ENCODE measurements around the gene FN3K. TPM values are rescaled to one million over a fixed set of nuclear protein-coding genes. Genes with fewer than 3 reads are reported as not detected.

FN3K gene
- total and polyA plus RNA-seq, 2 of the 13 experiments (the other 11 are each of a cell fraction or from before 2014, with no cell fraction given) = 3.5 to 12.2 TPM

- TF ChIP-seq ZNF280D (CRISPR knock-in tag; IDR thresholded peaks at IDR 0.05) (0 out of 2 replicates have a peak, but pooled peaks have one; percentile 30), UBTF (CRISPR knock-in tag; IDR thresholded peaks at IDR 0.05) (peak; percentile 56; the same call in 1 of the 2 replicates), FOXA1 (IDR thresholded peaks at IDR 0.05) (no peak), FOXA1 (CRISPR knock-in tag; IDR thresholded peaks at IDR 0.05) (no peak), MED8 (CRISPR knock-in tag; IDR thresholded peaks at IDR 0.05; ENCODE audit: insufficient replicate concordance) (no peak), BORCS8-MEF2B (CRISPR knock-in tag; IDR thresholded peaks at IDR 0.05) (peak; percentile 73; the same call in 1 of the 2 replicates), YY1 (IDR thresholded peaks at IDR 0.05; ENCODE audit: insufficient read depth, insufficient replicate concordance, low read depth, low read length) (peak; percentile 55), ZNF317 (CRISPR knock-in tag; IDR thresholded peaks at IDR 0.05) (0 out of 2 replicates have a peak, but pooled peaks have one; percentile 35), MXI1 (IDR thresholded peaks at IDR 0.05; ENCODE audit: borderline replicate concordance, low read depth, low read length) (peak; percentile 44; the same call in 1 of the 3 replicates), ZNF383 (CRISPR knock-in tag; IDR thresholded peaks at IDR 0.05; ENCODE audit: borderline replicate concordance) (no peak), ZNF263 (CRISPR knock-in tag; IDR thresholded peaks at IDR 0.05) (0 out of 2 replicates have a peak, but pooled peaks have one; percentile 13), ATRX (CRISPR knock-in tag; IDR thresholded peaks at IDR 0.05; ENCODE audit: borderline replicate concordance) (no peak), MAZ (IDR thresholded peaks at IDR 0.05; ENCODE audit: borderline replicate concordance, low read depth, low read length) (no peak), MAZ (CRISPR knock-in tag; IDR thresholded peaks at IDR 0.05; ENCODE audit: low read depth) (0 out of 2 replicates have a peak, but pooled peaks have one; percentile 53), ZBTB14 (CRISPR knock-in tag; IDR thresholded peaks at IDR 0.05) (0 out of 2 replicates have a peak, but pooled peaks have one; percentile 40), TP53 (CRISPR knock-in tag; conservative IDR thresholded peaks at IDR 0.05) (no peak), ZNF33A (CRISPR knock-in tag; IDR thresholded peaks at IDR 0.05; ENCODE audit: borderline replicate concordance) (no peak), SAP130 (CRISPR knock-in tag; IDR thresholded peaks at IDR 0.05; ENCODE audit: low read depth) (peak; percentile 24; the same call in 1 of the 2 replicates), MEIS2 (CRISPR knock-in tag; IDR thresholded peaks at IDR 0.05) (peak; percentile 24; the same call in 1 of the 2 replicates), ZFP41 (CRISPR knock-in tag; IDR thresholded peaks at IDR 0.05; ENCODE audit: borderline replicate concordance) (no peak), HNF4G (IDR thresholded peaks at IDR 0.05; ENCODE audit: borderline replicate concordance, low read depth, low read length) (no peak), HNF4G (CRISPR knock-in tag; IDR thresholded peaks at IDR 0.05; ENCODE audit: borderline replicate concordance, low read depth) (no peak), ZNF878 (CRISPR knock-in tag; IDR thresholded peaks at IDR 0.05) (no peak)
Measured at GRCh38 chr17:82775001-82775823, 39.8 kb downstream of the FN3K start (continued).
